Neural progenitor cell (in vitro differentiated cells): Measurements from ENCODE around the gene MEIOSIN. TPM values are rescaled to one million over a fixed set of nuclear protein-coding genes. Genes with fewer than 3 reads are reported as not detected.
"Not testable (repeated sequence)": the region's sequence is repeated elsewhere in the genome, so short reads cannot be mapped to it uniquely, and the experiment has no call there.

Experiments
- DNase-seq: peaks from one replicate; pipeline ENCODE4 v3.0.0-alpha.2; 2016; ENCODE audit warnings: low spot score
- H2AFZ ChIP-seq: fragments of 200-600 bp; sonication (generic); replicated peaks from 2 replicates; pipeline ENCODE4 v1.6.1; 2016; ENCODE audit warnings: antibody characterized with exemption
- H3F3A ChIP-seq: fragments of 200-600 bp; sonication (generic); 2 replicates; pipeline ENCODE4 v1.6.1; 2016; ENCODE audit warnings: antibody characterized with exemption, low read depth
- H3K27ac ChIP-seq: fragments of 200-600 bp; sonication (generic); 2 replicates; pipeline ENCODE4 v1.5.1; 2016; ENCODE audit warnings: mild to moderate bottlenecking
- H3K27me3 ChIP-seq: fragments of 200-600 bp; sonication (generic); 2 replicates; pipeline ENCODE4 v1.6.1; 2016; ENCODE audit warnings: mild to moderate bottlenecking, moderate library complexity
- H3K36me3 ChIP-seq: fragments of 200-600 bp; sonication (generic); 2 replicates; pipeline ENCODE4 v1.5.1; 2016
- H3K4me1 ChIP-seq: fragments of 200-600 bp; sonication (generic); 2 replicates; pipeline ENCODE4 v1.6.1; 2016; ENCODE audit warnings: mixed run types
- H3K4me2 ChIP-seq: fragments of 200-600 bp; sonication (generic); 2 replicates; pipeline ENCODE4 v1.6.1; 2016
- H3K4me3 ChIP-seq: fragments of 200-600 bp; sonication (generic); 2 replicates; pipeline ENCODE4 v1.5.1; 2016
- H3K79me2 ChIP-seq: fragments of 200-600 bp; sonication (generic); 2 replicates; pipeline ENCODE4 v1.6.1; 2016; ENCODE audit warnings: low read depth
- H3K9ac ChIP-seq: fragments of 200-600 bp; sonication (generic); 2 replicates; pipeline ENCODE4 v1.6.1; 2016
- H3K9me3 ChIP-seq: fragments of 200-600 bp; sonication (generic); 2 replicates; pipeline ENCODE4 v1.5.1; 2016; ENCODE audit warnings: low read depth
- H4K20me1 ChIP-seq: fragments of 200-600 bp; sonication (generic); 2 replicates; pipeline ENCODE4 v1.6.1; 2016; ENCODE audit warnings: low read depth
- H3K27ac Mint-ChIP-seq: 3 replicates; pipeline ENCODE4 v1.8.0; 2021; ENCODE audit warnings: mixed read lengths
- H3K27me3 Mint-ChIP-seq: 2 replicates; pipeline ENCODE4 v1.8.0; 2022; ENCODE audit warnings: low read depth, mild to moderate bottlenecking, inconsistent platforms, moderate library complexity, mixed read lengths; ENCODE audit not compliant: insufficient read depth
- H3K36me3 Mint-ChIP-seq: 3 replicates; pipeline ENCODE4 v1.8.0; 2021; ENCODE audit warnings: mixed read lengths
- H3K4me1 Mint-ChIP-seq: 3 replicates; pipeline ENCODE4 v1.8.0; 2021; ENCODE audit warnings: mixed read lengths
- H3K4me3 Mint-ChIP-seq: 3 replicates; pipeline ENCODE4 v1.8.0; 2021; ENCODE audit warnings: mild to moderate bottlenecking, moderate library complexity, mixed read lengths
- H3K9me3 Mint-ChIP-seq: 3 replicates; pipeline ENCODE4 v1.8.0; 2020; ENCODE audit warnings: mixed read lengths
- EZH2 ChIP-seq: fragments of 200-600 bp; sonication (generic); IDR thresholded peaks from 2 replicates; pipeline ENCODE4 v1.6.1; 2017; ENCODE audit warnings: antibody characterized with exemption, mild to moderate bottlenecking, moderate library complexity
- EZH2phosphoT487 ChIP-seq: fragments of 200-600 bp; sonication (generic); IDR thresholded peaks from 2 replicates; pipeline ENCODE4 v1.6.1; 2017; ENCODE audit warnings: antibody characterized with exemption
- total RNA-seq: library from RNA; depleted of rRNA; stranded (reverse); fragments of >200 nt; gene quantifications from 2 replicates; pipeline ENCODE4 v1.2.3, GENCODE V29; 2015; ENCODE audit warnings: low replicate concordance
- TF ChIP-seq, protein P1 (sequence below): fragments of 200-600 bp; sonication (generic); IDR thresholded peaks from 2 replicates; pipeline ENCODE4 v1.5.1; 2017; ENCODE audit warnings: antibody characterized with exemption, mild to moderate bottlenecking

MEIOSIN gene, protein sequence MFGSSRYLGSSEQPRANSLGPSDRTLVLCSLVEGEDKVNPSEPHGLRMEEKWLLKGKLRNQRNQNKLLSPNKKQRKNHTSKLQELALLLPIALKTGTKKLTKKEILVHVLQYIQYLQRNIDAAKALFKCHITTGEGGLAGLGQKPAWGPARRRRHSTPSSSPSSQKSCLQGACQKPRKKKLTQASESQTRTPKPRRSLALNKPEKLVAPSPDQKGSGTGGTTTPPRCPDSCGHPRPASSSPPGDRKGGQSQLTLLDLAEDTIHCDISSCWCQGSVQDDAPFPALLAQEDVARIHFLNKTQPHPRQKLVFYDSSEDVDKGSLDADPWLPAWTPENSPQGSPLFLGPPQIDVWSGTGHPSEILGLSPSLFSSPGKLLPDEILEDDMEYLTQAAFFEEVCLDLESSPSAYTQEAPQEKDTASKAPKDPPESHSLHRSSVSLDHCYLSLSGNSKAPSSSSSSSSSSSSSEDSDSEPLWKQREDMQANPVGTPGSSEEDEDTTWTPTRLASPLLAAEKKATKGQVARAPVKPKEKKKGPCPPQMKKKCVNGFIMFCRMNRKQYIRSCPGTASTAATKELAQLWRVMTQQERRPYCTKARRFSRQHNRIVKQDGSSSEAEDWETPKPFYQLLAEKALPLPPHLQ
- total RNA-seq: 0.06 TPM in 1 of 2 replicates, not detected in the other

DNA sequence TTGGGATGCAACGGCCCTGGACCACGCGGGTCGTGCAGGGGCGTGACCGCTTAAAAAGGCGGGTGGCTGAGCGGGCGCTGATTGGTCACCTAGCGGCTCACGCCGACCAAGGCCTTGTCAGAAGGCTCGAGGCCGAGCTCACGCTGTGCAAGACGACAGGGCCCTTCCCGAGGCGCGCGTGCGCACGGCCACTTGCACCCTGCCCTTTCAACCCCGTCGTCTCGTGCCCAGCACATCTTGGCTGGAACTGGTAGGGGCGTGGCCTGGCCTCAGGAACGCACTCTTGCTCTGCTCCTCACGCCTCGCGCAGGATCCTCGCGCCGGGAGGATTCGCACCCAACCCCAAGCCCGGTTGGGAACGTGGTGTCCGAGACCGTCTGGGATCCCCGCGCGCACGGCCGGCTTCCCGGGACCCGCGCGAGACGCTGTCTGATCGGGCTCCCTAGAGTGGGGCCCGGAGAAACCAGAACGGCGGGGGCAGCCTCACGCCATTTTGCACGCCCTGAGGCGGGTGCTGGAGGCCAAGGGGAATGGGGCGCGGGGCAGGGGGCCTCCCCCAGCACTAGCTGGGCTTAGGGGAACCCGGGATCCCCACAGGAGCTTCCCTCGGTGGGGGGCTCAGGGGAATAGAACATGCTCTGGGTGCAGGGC lies at the start of gene MEIOSIN:
TSS of gene MEIOSIN (plus strand) at position 280 of the 651 bp plus-strand sequence. CDS start 1,938 bp downstream, outside the sequence.
- Histone ChIP-seq H3K4me2 (no peak within 1 kb of the TSS), H3K27ac (no peak within 1 kb of the TSS), H3K9ac (no peak within 1 kb of the TSS), H3K9me3 (no peaks in the 10 kb centered on the region), H4K20me1 (peaks cover 15% of the 10 kb centered on the region), H3K36me3 (no peaks in the 10 kb centered on the region), H3K4me1 (peaks cover 7% of the 10 kb centered on the region), H3F3A (peaks cover 9% of the 10 kb centered on the region), H3K27me3 (no peaks in the 10 kb centered on the region), H3K79me2 (peaks cover 22% of the 10 kb centered on the region), H2AFZ (no peak within 1 kb of the TSS), H3K4me3 (no peak within 1 kb of the TSS)
- H3K27me3 Mint-ChIP-seq: peaks cover 9% of the 10 kb centered on the region
- H3K27ac Mint-ChIP-seq: peak within 1 kb of the TSS; percentile 80
- H3K4me3 Mint-ChIP-seq: peak within 1 kb of the TSS; percentile 48
- H3K36me3 Mint-ChIP-seq: no peaks in the 10 kb centered on the region
- DNase-seq: no peak
- no peaks in the 10 kb centered on the region for H3K9me3 Mint-ChIP-seq
- H3K4me1 Mint-ChIP-seq: peaks cover 18% of the 10 kb centered on the region
- TF ChIP-seq EZH2phosphoT487 (no peak), EZH2 (no peak)
- TF ChIP-seq, protein P1, sequence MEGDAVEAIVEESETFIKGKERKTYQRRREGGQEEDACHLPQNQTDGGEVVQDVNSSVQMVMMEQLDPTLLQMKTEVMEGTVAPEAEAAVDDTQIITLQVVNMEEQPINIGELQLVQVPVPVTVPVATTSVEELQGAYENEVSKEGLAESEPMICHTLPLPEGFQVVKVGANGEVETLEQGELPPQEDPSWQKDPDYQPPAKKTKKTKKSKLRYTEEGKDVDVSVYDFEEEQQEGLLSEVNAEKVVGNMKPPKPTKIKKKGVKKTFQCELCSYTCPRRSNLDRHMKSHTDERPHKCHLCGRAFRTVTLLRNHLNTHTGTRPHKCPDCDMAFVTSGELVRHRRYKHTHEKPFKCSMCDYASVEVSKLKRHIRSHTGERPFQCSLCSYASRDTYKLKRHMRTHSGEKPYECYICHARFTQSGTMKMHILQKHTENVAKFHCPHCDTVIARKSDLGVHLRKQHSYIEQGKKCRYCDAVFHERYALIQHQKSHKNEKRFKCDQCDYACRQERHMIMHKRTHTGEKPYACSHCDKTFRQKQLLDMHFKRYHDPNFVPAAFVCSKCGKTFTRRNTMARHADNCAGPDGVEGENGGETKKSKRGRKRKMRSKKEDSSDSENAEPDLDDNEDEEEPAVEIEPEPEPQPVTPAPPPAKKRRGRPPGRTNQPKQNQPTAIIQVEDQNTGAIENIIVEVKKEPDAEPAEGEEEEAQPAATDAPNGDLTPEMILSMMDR: no peak

DNA sequence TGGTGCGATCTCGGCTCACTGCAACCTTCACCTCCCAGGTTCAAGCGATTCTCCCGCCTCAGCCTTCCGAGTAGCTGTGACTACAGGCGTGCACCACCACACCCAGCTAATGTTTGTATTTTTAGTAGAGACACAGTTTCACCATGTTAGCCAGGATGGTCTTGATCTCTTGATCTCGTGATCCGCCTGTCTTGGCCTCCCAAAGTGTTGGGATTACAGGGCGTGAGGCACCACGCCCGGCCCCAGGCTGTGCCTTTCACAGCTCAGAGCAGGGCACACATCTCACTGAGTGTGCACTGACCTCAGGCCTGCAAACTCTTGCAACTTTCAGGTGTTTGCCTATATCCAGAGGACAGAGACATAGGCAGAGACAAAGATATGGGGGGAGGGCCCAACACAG lies 48.2 kb upstream of the MEIOSIN start:
- H3K9me3 ChIP-seq, DNase-seq, H3K4me3 Mint-ChIP-seq, H3K27me3 Mint-ChIP-seq, H4K20me1 ChIP-seq, H3K27ac Mint-ChIP-seq, H3K4me2 ChIP-seq, H3K9ac ChIP-seq, H2AFZ ChIP-seq, H3K4me1 Mint-ChIP-seq, H3K4me1 ChIP-seq, H3K36me3 ChIP-seq, H3K9me3 Mint-ChIP-seq, H3K4me3 ChIP-seq, H3K27ac ChIP-seq: not testable (repeated sequence)
- H3K79me2 ChIP-seq: peaks cover 10% of the 10 kb centered on the region
- H3K36me3 Mint-ChIP-seq: peaks cover 10% of the 10 kb centered on the region
- peaks cover 21% of the 10 kb centered on the region for H3K27me3 ChIP-seq
- peaks cover 20% of the 10 kb centered on the region for H3F3A ChIP-seq

DNA sequence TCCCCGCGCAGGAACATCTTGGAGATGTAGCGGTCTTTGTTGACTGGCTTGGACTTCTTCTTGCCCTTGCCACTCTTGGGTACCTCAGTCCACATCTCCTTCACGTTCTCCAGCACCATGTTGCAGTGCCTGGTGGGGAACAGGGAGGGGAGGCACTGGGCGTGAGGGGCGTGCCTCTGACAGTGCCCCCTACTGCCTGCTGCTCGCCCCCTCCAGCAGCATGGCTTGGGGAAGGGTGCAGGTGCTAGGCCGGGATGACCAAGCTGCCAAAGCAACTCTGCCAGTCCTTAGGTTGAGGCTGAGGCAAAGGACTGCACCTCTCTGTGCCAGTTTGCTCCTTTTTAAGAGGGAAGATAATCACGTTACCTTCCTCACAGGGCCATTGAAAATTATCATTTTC lies 45.6 kb upstream of the MEIOSIN start:
- Histone ChIP-seq H4K20me1 (peaks cover 14% of the 10 kb centered on the region), H3F3A (peaks cover 29% of the 10 kb centered on the region), H3K27ac (no peak overlapping the region), H3K36me3 (no peaks in the 10 kb centered on the region), H3K79me2 (peaks cover 24% of the 10 kb centered on the region), H3K9me3 (no peaks in the 10 kb centered on the region), H3K4me1 (peaks cover 6% of the 10 kb centered on the region), H3K4me2 (no peak overlapping the region), H3K27me3 (no peaks in the 10 kb centered on the region), H3K4me3 (no peak overlapping the region), H3K9ac (no peak overlapping the region), H2AFZ (no peak overlapping the region)
- TF ChIP-seq, protein P1: no peak
- TF ChIP-seq EZH2phosphoT487 (no peak), EZH2 (no peak)
- H3K4me3 Mint-ChIP-seq: no peak overlapping the region
- H3K4me1 Mint-ChIP-seq: peaks cover 11% of the 10 kb centered on the region
- DNase-seq: no peak
- H3K27ac Mint-ChIP-seq: no peak overlapping the region
- H3K27me3 Mint-ChIP-seq: peaks cover 4% of the 10 kb centered on the region
- peaks cover 10% of the 10 kb centered on the region for H3K36me3 Mint-ChIP-seq
- H3K9me3 Mint-ChIP-seq: no peaks in the 10 kb centered on the region
